GM12865 (cell line): ENCODE data around the gene NIPAL4.
"Not testable (repeated sequence)": the region's sequence is repeated elsewhere in the genome, so short reads cannot be mapped to it uniquely, and the experiment has no call there.

ENCODE experiments used
- DNase-seq: peaks from one replicate; pipeline ENCODE4 v3.0.0; 2010; ENCODE audit warnings: low read depth
- H3K4me3 ChIP-seq: 2 replicates; pipeline ENCODE4 v1.5.1; 2011; ENCODE audit warnings: mild to moderate bottlenecking, low read depth, low read length, control low read depth
- CTCF ChIP-seq: IDR thresholded peaks from 2 replicates; pipeline ENCODE4 v1.5.1; 2011; ENCODE audit warnings: low read length, control low read depth, low read depth, inconsistent platforms; ENCODE audit not compliant: insufficient read depth; ENCODE audit errors: missing control alignments

NIPAL4 gene

GRCh38 chr5:157459715-157460599 lies at the start of gene NIPAL4:
TSS of gene NIPAL4 (plus strand) at chr5:157460213. CDS start at chr5:157460321, 108 bp downstream.
- no peak for DNase-seq
- peak within 1 kb of the TSS; percentile 35 for H3K4me3 ChIP-seq
- no peak for TF ChIP-seq CTCF

GRCh38 chr5:157415838-157416237 lies 44.2 kb upstream of the NIPAL4 start:
- TF ChIP-seq CTCF, result no peak
- H3K4me3 ChIP-seq, result no peak overlapping the region
- no peak for DNase-seq

GRCh38 chr5:157419521-157419920 lies 40.5 kb upstream of the NIPAL4 start:
- H3K4me3 ChIP-seq, DNase-seq: not testable (repeated sequence)

- not testable (repeated sequence) for DNase-seq
Observed at GRCh38 chr5:157429920-157430319, 30.1 kb upstream of the NIPAL4 start.

GRCh38 chr5:157431544-157432200 lies 28.3 kb upstream of the NIPAL4 start:
- H3K4me3 ChIP-seq, result no peak overlapping the region
- TF ChIP-seq CTCF, result peak; percentile 49
- peak; percentile 73 for DNase-seq

More at GRCh38 chr5:157429920-157430319, 30.1 kb upstream of the NIPAL4 start:
- H3K4me3 ChIP-seq, result not testable (repeated sequence)

GRCh38 chr5:157434096-157434495 lies 25.9 kb upstream of the NIPAL4 start:
- no peak overlapping the region for H3K4me3 ChIP-seq
- no peak for DNase-seq
- no peak for TF ChIP-seq CTCF

- H3K4me3 ChIP-seq, result no peak overlapping the region
- no peak for DNase-seq
- no peak for TF ChIP-seq CTCF
Observed at GRCh38 chr5:157443041-157443549, 16.9 kb upstream of the NIPAL4 start.
